Left lung (tissue), 10 donors: Measurements from ENCODE around the gene BDKRB2. TPM values are rescaled to one million over a fixed set of nuclear protein-coding genes. Genes with fewer than 3 reads are reported as not detected.

Source experiments
- ATAC-seq: fragments of 200-7000 bp; cut with Tn5 transposase; one replicate; pipeline ENCODE4 v1.9.1; 2020; ENCODE audit warnings: moderate library complexity
- DNase-seq, 4 donors: peaks; one replicate each; pipeline ENCODE4 v3.0.0-alpha.2; 2013 to 2020
- H3K27ac ChIP-seq, 2 donors: fragments of 200-600 bp; sonication (generic) in 1 of 2; one replicate each; pipeline versions ENCODE4 v1.5.0 to v1.8.0; 2020 to 2021
- H3K27me3 ChIP-seq, 2 donors: fragments of 200-600 bp; sonication (generic) in 1 of 2; one replicate each; pipeline versions ENCODE4 v1.5.0 to v1.8.0; 2020 to 2021
- H3K36me3 ChIP-seq, 2 donors: fragments of 200-600 bp; sonication (generic) in 1 of 2; one replicate each; pipeline versions ENCODE4 v1.5.0 to v1.8.0; 2020 to 2021
- H3K4me1 ChIP-seq, 2 donors: fragments of 200-600 bp; one replicate each; pipeline ENCODE4 v1.8.0; 2021
- H3K4me3 ChIP-seq, 2 donors: fragments of 200-600 bp; sonication (generic) in 1 of 2; one replicate each; pipeline versions ENCODE4 v1.5.0 to v1.8.0; 2020 to 2021; ENCODE audit warnings: mild to moderate bottlenecking in 1 of 2
- H3K9me3 ChIP-seq, 2 donors: fragments of 200-600 bp; sonication (generic) in 1 of 2; one replicate each; pipeline versions ENCODE4 v1.5.0 to v1.8.0; 2020 to 2021
- CTCF ChIP-seq, 2 donors: fragments of 200-600 bp; sonication (generic) in 1 of 2; IDR thresholded peaks; one replicate each; pipeline versions ENCODE4 v1.5.0 to v1.8.0; 2021; ENCODE audit warnings: antibody characterized with exemption in 2 of 2
- intact Hi-C, 2 donors: fragments of 100-400 bp; cut with DNase I; formaldehyde crosslinking; loops; one replicate each; pipeline versions ENCODE4 v1.11.2 to v1.14.2; 2022
- polyA plus RNA-seq, 6 donors: library from polyadenylated mRNA; unstranded; fragments of 120-200 nt; gene quantifications; one replicate each; pipeline ENCODE4 v1.2.1, GENCODE V29; 2013; ENCODE audit not compliant: insufficient read length in 6 of 6
- total RNA-seq, 2 donors: library from RNA; stranded (reverse); fragmentation: NEBNext Ultra II Directional; extraction: Animal tissue kit (Norgen Biotek cat#: 25700); gene quantifications; one replicate each; pipeline ENCODE4 v1.2.1, GENCODE V29; 2021
- donor health status: DM: no; HTN: yes; CAD: no.
- donor health status: DM: no; HTN: no; CAD: no.

BDKRB2 gene
- total and polyA plus RNA-seq, 8 donors: 0.80 to 1.9 (median 1.2) TPM

- no peak for ATAC-seq
- no peak for TF ChIP-seq CTCF (IDR thresholded peaks at IDR 0.05)
- intact Hi-C loops: no loop called here
- Histone ChIP-seq H3K4me3 (no peak overlapping the region), H3K4me1 (no peaks in the 10 kb centered on the region), H3K9me3 (no peaks in the 10 kb centered on the region), H3K27ac (no peak overlapping the region), H3K27me3 (peaks cover 0 to 1% of the 10 kb centered on the region in 2 donors), H3K36me3 (no peaks in the 10 kb centered on the region)
- no peak for DNase-seq
Observed at GRCh38 chr14:96168581-96168980, 36.1 kb upstream of the BDKRB2 start.

- intact Hi-C loops: no loop called here
- DNase-seq (no peak), ATAC-seq (no peak)
- peaks cover 0 to 5% of the 10 kb centered on the region in 2 donors for H3K27me3 ChIP-seq
- H3K4me1 ChIP-seq: no peaks in the 10 kb centered on the region
- no peaks in the 10 kb centered on the region for H3K36me3 ChIP-seq
- no peak for TF ChIP-seq CTCF (IDR thresholded peaks at IDR 0.05)
- no peaks in the 10 kb centered on the region for H3K9me3 ChIP-seq
- H3K4me3 ChIP-seq: no peak overlapping the region
- no peak overlapping the region for H3K27ac ChIP-seq
Observed at GRCh38 chr14:96170961-96171592, 33.6 kb upstream of the BDKRB2 start.

- Histone ChIP-seq H3K4me1 (peaks cover 0 to 8% of the 10 kb centered on the region in 2 donors), H3K4me3 (no peak overlapping the region), H3K27me3 (peaks cover 0 to 5% of the 10 kb centered on the region in 2 donors), H3K9me3 (no peaks in the 10 kb centered on the region), H3K27ac (no peak overlapping the region), H3K36me3 (no peaks in the 10 kb centered on the region)
- no peak for DNase-seq
- intact Hi-C loops: no loop called here
- TF ChIP-seq CTCF (IDR thresholded peaks at IDR 0.05): no peak
- no peak for ATAC-seq
Observed at GRCh38 chr14:96173636-96174475, 30.8 kb upstream of the BDKRB2 start.

- H3K27me3 ChIP-seq: peaks cover 0 to 5% of the 10 kb centered on the region in 2 donors
- DNase-seq (no peak), ATAC-seq (peak; percentile 26)
- H3K27ac ChIP-seq: no peak overlapping the region
- H3K4me3 ChIP-seq: no peak overlapping the region
- H3K36me3 ChIP-seq: no peaks in the 10 kb centered on the region
- H3K4me1 ChIP-seq: peaks cover 0 to 8% of the 10 kb centered on the region in 2 donors
- intact Hi-C loops: no loop called here
- no peaks in the 10 kb centered on the region for H3K9me3 ChIP-seq
- no peak for TF ChIP-seq CTCF (IDR thresholded peaks at IDR 0.05)
Observed at GRCh38 chr14:96176275-96176674, 28.4 kb upstream of the BDKRB2 start.

GRCh38 chr14:96176811-96177211, 27.8 kb upstream of the BDKRB2 start:
- H3K27ac ChIP-seq: no peak overlapping the region
- ATAC-seq: peak; percentile 61

More at GRCh38 chr14:96176811-96177211, 27.8 kb upstream of the BDKRB2 start:
- no peak for TF ChIP-seq CTCF (IDR thresholded peaks at IDR 0.05)
- H3K36me3 ChIP-seq: no peaks in the 10 kb centered on the region
- intact Hi-C loops: no loop called here
- DNase-seq: peak in 2 of 4 donors; percentile 49 to 81
- peaks cover 0 to 8% of the 10 kb centered on the region in 2 donors for H3K4me1 ChIP-seq
- no peak overlapping the region for H3K4me3 ChIP-seq
- no peaks in the 10 kb centered on the region for H3K9me3 ChIP-seq
- H3K27me3 ChIP-seq: peaks cover 0 to 5% of the 10 kb centered on the region in 2 donors
